Caco-2 (cell line): Measurements from ENCODE around the gene TMEM190. TPM values are rescaled to one million over a fixed set of nuclear protein-coding genes. Genes with fewer than 3 reads are reported as not detected.
A peak's percentile ranks its signal among the peaks of the same experiment; 100 is the strongest.

ENCODE experiments used
- BruUV-seq: library from RNA; stranded (reverse); fragments of 400-500 nt; replicated peaks from 2 replicates; lab custom pipeline; 2021; lab: Mats Ljungman, UMichigan
- CTCF ChIA-PET: fragments of 300-600 bp; sonication (Branson Sonifier 250); formaldehyde crosslinking; loops from one replicate; lab custom pipeline; 2022; ENCODE audit warnings: antibody characterized with exemption; lab: Charles Lee
- POLR2A ChIA-PET: fragments of 300-600 bp; sonication (Branson Sonifier 250); formaldehyde crosslinking; loops from one replicate; lab custom pipeline; 2022; ENCODE audit warnings: antibody characterized with exemption; lab: Charles Lee
- DNase-seq, 2 experiments: peaks; one replicate each; pipeline versions ENCODE4 v3.0.0 to v3.0.0-alpha.2; 2020 to 2022
- H3K27me3 ChIP-seq: replicated peaks from 2 replicates; pipeline ENCODE4 v1.6.0; 2011; ENCODE audit warnings: low read length; ENCODE audit not compliant: control insufficient read depth, insufficient read depth
- H3K36me3 ChIP-seq: 2 replicates; pipeline ENCODE4 v1.5.1; 2011; ENCODE audit warnings: low read length; ENCODE audit not compliant: control insufficient read depth, insufficient read depth
- H3K4me1 ChIP-seq: fragments of 250-450 bp; sonication (Bioruptor Pico); 2 replicates; pipeline ENCODE4 v1.5.1; 2020; ENCODE audit warnings: mild to moderate bottlenecking
- H3K4me3 ChIP-seq: 2 replicates; pipeline ENCODE4 v1.5.1; 2011; ENCODE audit warnings: low read depth, mild to moderate bottlenecking, control low read depth, low read length
- H3K9me3 ChIP-seq: fragments of 250-450 bp; sonication (Bioruptor Pico); 2 replicates; pipeline ENCODE4 v1.5.1; 2020; ENCODE audit warnings: mild to moderate bottlenecking, moderate library complexity
- H3K27ac Mint-ChIP-seq: one replicate; pipeline ENCODE4 v1.8.0; 2022; ENCODE audit warnings: mixed read lengths; ENCODE audit not compliant: unreplicated experiment
- H3K27me3 Mint-ChIP-seq: one replicate; pipeline ENCODE4 v1.8.0; 2022; ENCODE audit warnings: mixed read lengths; ENCODE audit not compliant: insufficient read depth, unreplicated experiment
- H3K36me3 Mint-ChIP-seq: one replicate; pipeline ENCODE4 v1.8.0; 2022; ENCODE audit warnings: mild to moderate bottlenecking, mixed read lengths; ENCODE audit not compliant: insufficient read depth, unreplicated experiment
- H3K4me1 Mint-ChIP-seq: one replicate; pipeline ENCODE4 v1.8.0; 2022; ENCODE audit warnings: low read depth, mixed read lengths; ENCODE audit not compliant: unreplicated experiment
- H3K4me3 Mint-ChIP-seq: one replicate; pipeline ENCODE4 v1.8.0; 2022; ENCODE audit warnings: mild to moderate bottlenecking, moderate library complexity, mixed read lengths; ENCODE audit not compliant: unreplicated experiment
- H3K9me3 Mint-ChIP-seq: one replicate; pipeline ENCODE4 v1.8.0; 2022; ENCODE audit warnings: mixed read lengths; ENCODE audit not compliant: unreplicated experiment
- intact Hi-C: fragments of 100-400 bp; cut with micrococcal nuclease; formaldehyde crosslinking; loops from one replicate; pipeline ENCODE4 v1.10.0; 2022; ENCODE audit not compliant: unreplicated experiment
- total RNA-seq: library from RNA; stranded (reverse); gene quantifications from 2 replicates; pipeline ENCODE4 v1.2.3, GENCODE V29; 2022
- TF ChIP-seq, protein P1 (sequence below), 2 experiments: fragments of 200-600 bp in 1 of 2; IDR thresholded peaks; 1 replicate in 1 of 2; 2 replicates in 1 of 2; pipeline versions ENCODE4 v1.5.1 to v1.8.0; 2011 to 2022; ENCODE audit warnings: antibody characterized with exemption in 1 of 2, control low read depth in 1 of 2, inconsistent platforms in 1 of 2, low read depth in 1 of 2, low read length in 1 of 2, mild to moderate bottlenecking in 1 of 2, moderate library complexity in 1 of 2; ENCODE audit not compliant: insufficient read depth in 1 of 2, severe bottlenecking in 1 of 2, unreplicated experiment in 1 of 2

TMEM190 gene
- total RNA-seq, 1 experiment from 2014 or later = not detected

DNA sequence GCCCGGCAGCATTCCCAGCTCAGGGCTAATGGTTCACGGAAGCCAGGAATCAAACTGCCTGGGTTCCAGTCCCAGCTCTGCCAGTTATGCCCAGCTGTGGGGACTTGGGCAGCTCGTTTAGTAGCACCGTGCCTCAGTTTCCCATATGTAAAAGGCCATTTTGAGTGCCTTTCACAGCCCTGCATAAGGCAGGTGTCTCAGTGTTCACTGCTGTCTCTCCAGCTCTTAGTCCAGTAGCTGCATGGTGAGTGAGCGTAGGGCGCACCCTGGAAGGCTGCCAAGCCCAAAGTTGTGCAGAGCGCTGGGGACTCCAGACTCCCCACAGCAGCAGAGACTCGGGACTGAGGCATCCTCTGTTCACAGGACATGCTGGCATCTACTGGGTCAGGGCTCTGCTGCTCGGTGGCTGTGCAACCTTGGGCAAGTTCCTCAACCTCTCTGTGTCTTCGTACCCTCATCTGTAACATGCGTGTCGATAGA, 14.6 kb downstream of the TMEM190 start:
- TF ChIP-seq, protein P1, sequence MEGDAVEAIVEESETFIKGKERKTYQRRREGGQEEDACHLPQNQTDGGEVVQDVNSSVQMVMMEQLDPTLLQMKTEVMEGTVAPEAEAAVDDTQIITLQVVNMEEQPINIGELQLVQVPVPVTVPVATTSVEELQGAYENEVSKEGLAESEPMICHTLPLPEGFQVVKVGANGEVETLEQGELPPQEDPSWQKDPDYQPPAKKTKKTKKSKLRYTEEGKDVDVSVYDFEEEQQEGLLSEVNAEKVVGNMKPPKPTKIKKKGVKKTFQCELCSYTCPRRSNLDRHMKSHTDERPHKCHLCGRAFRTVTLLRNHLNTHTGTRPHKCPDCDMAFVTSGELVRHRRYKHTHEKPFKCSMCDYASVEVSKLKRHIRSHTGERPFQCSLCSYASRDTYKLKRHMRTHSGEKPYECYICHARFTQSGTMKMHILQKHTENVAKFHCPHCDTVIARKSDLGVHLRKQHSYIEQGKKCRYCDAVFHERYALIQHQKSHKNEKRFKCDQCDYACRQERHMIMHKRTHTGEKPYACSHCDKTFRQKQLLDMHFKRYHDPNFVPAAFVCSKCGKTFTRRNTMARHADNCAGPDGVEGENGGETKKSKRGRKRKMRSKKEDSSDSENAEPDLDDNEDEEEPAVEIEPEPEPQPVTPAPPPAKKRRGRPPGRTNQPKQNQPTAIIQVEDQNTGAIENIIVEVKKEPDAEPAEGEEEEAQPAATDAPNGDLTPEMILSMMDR (IDR thresholded peaks at IDR 0.05; ENCODE audit: insufficient read depth in 1 of 2, low read depth in 1 of 2, low read length in 1 of 2, severe bottlenecking in 1 of 2, unreplicated experiment in 1 of 2) = no peak
- Histone ChIP-seq H3K27me3 (no peaks in the 10 kb centered on the region), H3K4me3 (no peak overlapping the region), H3K9me3 (no peaks in the 10 kb centered on the region), H3K4me1 (peaks cover 18% of the 10 kb centered on the region), H3K36me3 (peaks cover 18% of the 10 kb centered on the region)
- Mint-ChIP-seq H3K36me3 (peaks cover 59% of the 10 kb centered on the region), H3K27me3 (no peaks in the 10 kb centered on the region), H3K4me3 (no peak overlapping the region), H3K27ac (peak overlapping the region; percentile 51), H3K4me1 (peaks cover 7% of the 10 kb centered on the region), H3K9me3 (no peaks in the 10 kb centered on the region)
- intact Hi-C loops = no loop called here
- ChIA-PET CTCF (no interaction called here), POLR2A (no interaction called here)
- no TSS peak for BruUV-seq
- DNase-seq = no peak

DNA sequence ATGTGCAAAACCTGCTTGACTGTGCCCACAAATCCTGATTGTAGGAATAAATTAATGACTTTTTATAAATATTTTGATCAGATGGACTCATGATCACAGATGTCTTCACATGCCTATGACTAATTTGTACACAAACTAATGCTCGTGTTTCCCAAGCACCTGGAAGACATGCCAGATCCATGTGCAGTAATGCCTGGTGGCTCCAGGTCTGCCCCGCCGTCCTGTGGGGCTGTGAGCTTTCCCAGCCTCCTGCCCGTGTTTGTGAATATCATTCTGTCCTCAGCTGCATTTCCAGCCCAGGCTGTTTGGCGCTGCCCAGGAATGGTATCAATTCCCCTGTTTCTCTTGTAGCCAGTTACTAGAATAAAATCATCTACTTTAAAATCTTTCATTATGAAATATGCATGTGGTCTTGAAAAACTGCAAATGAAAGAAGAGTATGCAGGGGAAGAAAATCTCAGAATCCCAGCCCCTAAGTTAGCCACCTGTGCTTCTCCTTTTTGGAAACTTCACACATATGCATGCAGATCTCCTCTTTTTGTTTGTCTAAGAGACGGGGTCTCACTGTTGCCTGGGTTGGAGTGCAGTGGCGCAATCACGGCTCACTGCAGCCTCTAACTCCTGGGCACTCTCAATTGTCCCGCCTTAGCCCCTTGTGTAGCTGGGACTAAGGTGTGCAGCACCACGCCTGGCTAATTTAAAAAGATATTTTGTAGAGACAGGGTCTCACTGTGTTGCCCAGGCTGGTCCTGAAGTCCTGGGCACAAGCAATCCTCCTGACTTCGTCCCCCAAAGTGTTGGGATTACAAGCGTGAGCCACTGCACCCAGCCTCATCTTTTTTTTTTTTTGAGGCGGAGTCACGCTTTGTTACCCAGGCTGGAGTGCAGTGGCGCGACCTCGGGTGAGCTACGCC, 15.3 kb downstream of the TMEM190 start:
- H3K27me3 ChIP-seq = no peaks in the 10 kb centered on the region
- peaks cover 17% of the 10 kb centered on the region for H3K4me1 ChIP-seq
- peaks cover 2% of the 10 kb centered on the region for H3K4me1 Mint-ChIP-seq
- no peak for DNase-seq
- no peaks in the 10 kb centered on the region for H3K9me3 ChIP-seq
- CTCF ChIA-PET = no interaction called here
- H3K9me3 Mint-ChIP-seq = no peaks in the 10 kb centered on the region
- H3K27me3 Mint-ChIP-seq = no peaks in the 10 kb centered on the region
- TF ChIP-seq, protein P1 (IDR thresholded peaks at IDR 0.05; ENCODE audit: insufficient read depth in 1 of 2, low read depth in 1 of 2, low read length in 1 of 2, severe bottlenecking in 1 of 2, unreplicated experiment in 1 of 2) = no peak
- POLR2A ChIA-PET = no interaction called here
- no peak overlapping the region for H3K4me3 ChIP-seq
- peaks cover 52% of the 10 kb centered on the region for H3K36me3 Mint-ChIP-seq
- intact Hi-C loops = no loop called here
- no TSS peak for BruUV-seq
- peaks cover 18% of the 10 kb centered on the region for H3K36me3 ChIP-seq
- no peak overlapping the region for H3K4me3 Mint-ChIP-seq
- no peak overlapping the region for H3K27ac Mint-ChIP-seq

DNA sequence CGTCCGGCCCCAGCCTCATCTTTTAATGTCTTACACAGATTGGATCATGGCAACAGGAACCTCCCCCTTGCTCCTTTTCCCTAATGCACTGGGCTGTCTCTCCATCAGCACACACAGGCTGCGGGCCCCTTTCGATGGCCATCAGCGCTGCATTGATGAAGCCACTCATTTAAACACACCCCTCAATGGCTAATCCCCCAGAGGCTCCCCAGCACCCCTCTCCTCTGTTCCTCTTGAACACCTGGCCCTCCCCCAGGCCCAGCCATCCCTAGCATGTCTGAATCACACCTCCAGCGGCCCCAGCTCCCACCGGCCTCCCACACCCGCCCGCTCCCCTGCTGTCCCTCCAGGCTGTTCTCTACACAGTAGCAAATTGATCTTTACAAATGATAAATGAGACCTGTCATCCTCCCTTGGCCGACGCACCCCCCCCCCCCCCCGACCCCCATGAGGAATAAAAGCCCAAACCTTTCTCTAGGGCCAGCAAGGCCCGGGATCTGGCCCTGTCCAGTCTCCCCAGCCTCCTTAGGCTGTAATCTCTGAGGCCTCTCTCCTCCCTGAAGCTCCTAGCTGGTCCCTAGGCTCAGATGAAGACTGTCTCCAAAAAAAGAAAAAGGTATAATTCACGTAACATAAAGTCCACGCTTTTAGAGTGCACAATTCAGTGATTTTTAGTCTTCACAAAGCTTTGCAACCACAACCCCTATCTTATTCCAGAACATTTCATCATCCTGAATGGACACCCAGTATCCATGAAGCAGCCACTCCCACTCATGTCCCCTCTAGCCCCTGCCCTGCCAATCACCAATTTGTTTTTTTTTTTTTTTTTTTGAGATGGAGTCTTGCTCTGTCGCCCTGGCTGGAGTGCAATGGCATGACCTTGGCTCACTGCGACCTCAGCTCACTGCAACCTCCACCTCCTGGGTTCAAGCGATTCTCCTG, 16.5 kb downstream of the TMEM190 start:
- peaks cover 51% of the 10 kb centered on the region for H3K36me3 Mint-ChIP-seq
- TF ChIP-seq, protein P1 (IDR thresholded peaks at IDR 0.05; ENCODE audit: insufficient read depth in 1 of 2, low read depth in 1 of 2, low read length in 1 of 2, severe bottlenecking in 1 of 2, unreplicated experiment in 1 of 2) = no peak

More for the DNA sequence above, 16.5 kb downstream of the TMEM190 start:
- no peaks in the 10 kb centered on the region for H3K9me3 ChIP-seq
- no peak for DNase-seq
- intact Hi-C loops = no loop called here
- peaks cover 6% of the 10 kb centered on the region for H3K4me1 ChIP-seq
- no peak overlapping the region for H3K4me3 ChIP-seq
- Mint-ChIP-seq H3K27ac (no peak overlapping the region), H3K4me3 (no peak overlapping the region), H3K9me3 (no peaks in the 10 kb centered on the region), H3K4me1 (no peaks in the 10 kb centered on the region), H3K27me3 (no peaks in the 10 kb centered on the region)
- ChIA-PET POLR2A (interaction anchor here (1.7 kb wide), 1 partner anchor 8 kb away, joined by 4 read pairs; the partner anchor contains the start of gene TMEM238), CTCF (interaction anchor here (0.6 to 1.3 kb wide), 3 partner anchors 8 to 142 kb away, joined by 4 to 6 read pairs (median 5); no protein-coding TSS in a partner anchor)
- BruUV-seq = no TSS peak
- peaks cover 9% of the 10 kb centered on the region for H3K36me3 ChIP-seq
- no peaks in the 10 kb centered on the region for H3K27me3 ChIP-seq
